GM23338 (cell line): ENCODE measurements around the gene RASL11B.

Experiments used
- CREB1 ChIP-seq: fragments of 250-450 bp; sonication (Bioruptor Pico); IDR thresholded peaks from 2 replicates; pipeline ENCODE4 v1.5.0; 2020; ENCODE audit warnings: low read depth, mild to moderate bottlenecking, moderate library complexity
- CTCF ChIP-seq, 2 experiments: fragments of 200-600 bp in 1 of 2; sonication (generic) in 1 of 2; conservative IDR thresholded peaks; 2 replicates each; pipeline versions ENCODE4 v1.5.1 to v1.6.1; 2016 to 2017; ENCODE audit warnings: antibody characterized with exemption in 2 of 2, low read depth in 2 of 2, mild to moderate bottlenecking in 2 of 2, moderate library complexity in 1 of 2
- EZH2 ChIP-seq: fragments of 200-600 bp; sonication (generic); IDR thresholded peaks from one replicate; pipeline ENCODE4 v1.8.0; 2017; ENCODE audit warnings: antibody characterized with exemption, mild to moderate bottlenecking, low read depth; ENCODE audit not compliant: unreplicated experiment
- EZH2phosphoT487 ChIP-seq: fragments of 200-600 bp; sonication (generic); IDR thresholded peaks from one replicate; pipeline ENCODE4 v1.8.1; 2018; ENCODE audit warnings: antibody characterized with exemption; ENCODE audit not compliant: unreplicated experiment
- JUNB ChIP-seq: IDR thresholded peaks from one replicate; pipeline ENCODE4 v1.6.1; 2016; ENCODE audit warnings: antibody characterized with exemption; ENCODE audit not compliant: unreplicated experiment
- NANOG ChIP-seq: IDR thresholded peaks from 2 replicates; pipeline ENCODE4 v1.6.1; 2016; ENCODE audit warnings: antibody characterized with exemption, borderline replicate concordance
- POLR2AphosphoS5 ChIP-seq: IDR thresholded peaks from 2 replicates; pipeline ENCODE4 v1.6.1; 2016; ENCODE audit warnings: antibody characterized with exemption, low read depth
- STAT1 ChIP-seq: IDR thresholded peaks from one replicate; pipeline ENCODE4 v1.6.1; 2016; ENCODE audit warnings: antibody characterized with exemption; ENCODE audit not compliant: unreplicated experiment
- ZNF114 ChIP-seq: fragments of 250-450 bp; sonication (Bioruptor Pico); IDR thresholded peaks from 2 replicates; pipeline ENCODE4 v1.5.0; 2020; ENCODE audit warnings: mild to moderate bottlenecking, moderate library complexity
- ZNF331 ChIP-seq: fragments of 250-450 bp; sonication (Bioruptor Pico); IDR thresholded peaks from 2 replicates; pipeline ENCODE4 v1.5.0; 2020; ENCODE audit warnings: low read depth, mild to moderate bottlenecking, moderate library complexity
- ZNF462 ChIP-seq: fragments of 250-450 bp; sonication (Bioruptor Pico); IDR thresholded peaks from 2 replicates; pipeline ENCODE4 v1.5.0; 2020; ENCODE audit warnings: mild to moderate bottlenecking, moderate library complexity
- TF ChIP-seq, protein P1 (sequence below): IDR thresholded peaks from one replicate; pipeline ENCODE4 v1.6.1; 2018; ENCODE audit warnings: antibody characterized with exemption; ENCODE audit not compliant: unreplicated experiment
- TF ChIP-seq, protein P2 (sequence below): IDR thresholded peaks from 2 replicates; pipeline ENCODE4 v1.6.1; 2016; ENCODE audit warnings: antibody characterized with exemption

GRCh38 chr4:52843351-52843750 is 18.8 kb upstream of the RASL11B start:
- TF ChIP-seq CTCF (conservative IDR thresholded peaks at IDR 0.05; ENCODE audit: low read depth in 2 of 2), result no peak
- no peak for TF ChIP-seq EZH2
- TF ChIP-seq POLR2AphosphoS5, result no peak
- TF ChIP-seq EZH2phosphoT487, result no peak
- TF ChIP-seq JUNB, result no peak
- TF ChIP-seq, protein P1, sequence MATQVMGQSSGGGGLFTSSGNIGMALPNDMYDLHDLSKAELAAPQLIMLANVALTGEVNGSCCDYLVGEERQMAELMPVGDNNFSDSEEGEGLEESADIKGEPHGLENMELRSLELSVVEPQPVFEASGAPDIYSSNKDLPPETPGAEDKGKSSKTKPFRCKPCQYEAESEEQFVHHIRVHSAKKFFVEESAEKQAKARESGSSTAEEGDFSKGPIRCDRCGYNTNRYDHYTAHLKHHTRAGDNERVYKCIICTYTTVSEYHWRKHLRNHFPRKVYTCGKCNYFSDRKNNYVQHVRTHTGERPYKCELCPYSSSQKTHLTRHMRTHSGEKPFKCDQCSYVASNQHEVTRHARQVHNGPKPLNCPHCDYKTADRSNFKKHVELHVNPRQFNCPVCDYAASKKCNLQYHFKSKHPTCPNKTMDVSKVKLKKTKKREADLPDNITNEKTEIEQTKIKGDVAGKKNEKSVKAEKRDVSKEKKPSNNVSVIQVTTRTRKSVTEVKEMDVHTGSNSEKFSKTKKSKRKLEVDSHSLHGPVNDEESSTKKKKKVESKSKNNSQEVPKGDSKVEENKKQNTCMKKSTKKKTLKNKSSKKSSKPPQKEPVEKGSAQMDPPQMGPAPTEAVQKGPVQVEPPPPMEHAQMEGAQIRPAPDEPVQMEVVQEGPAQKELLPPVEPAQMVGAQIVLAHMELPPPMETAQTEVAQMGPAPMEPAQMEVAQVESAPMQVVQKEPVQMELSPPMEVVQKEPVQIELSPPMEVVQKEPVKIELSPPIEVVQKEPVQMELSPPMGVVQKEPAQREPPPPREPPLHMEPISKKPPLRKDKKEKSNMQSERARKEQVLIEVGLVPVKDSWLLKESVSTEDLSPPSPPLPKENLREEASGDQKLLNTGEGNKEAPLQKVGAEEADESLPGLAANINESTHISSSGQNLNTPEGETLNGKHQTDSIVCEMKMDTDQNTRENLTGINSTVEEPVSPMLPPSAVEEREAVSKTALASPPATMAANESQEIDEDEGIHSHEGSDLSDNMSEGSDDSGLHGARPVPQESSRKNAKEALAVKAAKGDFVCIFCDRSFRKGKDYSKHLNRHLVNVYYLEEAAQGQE, result no peak
- no peak for TF ChIP-seq STAT1
- TF ChIP-seq CREB1 (CRISPR knock-in tag), result no peak
- no peak for TF ChIP-seq NANOG
- TF ChIP-seq, protein P2, sequence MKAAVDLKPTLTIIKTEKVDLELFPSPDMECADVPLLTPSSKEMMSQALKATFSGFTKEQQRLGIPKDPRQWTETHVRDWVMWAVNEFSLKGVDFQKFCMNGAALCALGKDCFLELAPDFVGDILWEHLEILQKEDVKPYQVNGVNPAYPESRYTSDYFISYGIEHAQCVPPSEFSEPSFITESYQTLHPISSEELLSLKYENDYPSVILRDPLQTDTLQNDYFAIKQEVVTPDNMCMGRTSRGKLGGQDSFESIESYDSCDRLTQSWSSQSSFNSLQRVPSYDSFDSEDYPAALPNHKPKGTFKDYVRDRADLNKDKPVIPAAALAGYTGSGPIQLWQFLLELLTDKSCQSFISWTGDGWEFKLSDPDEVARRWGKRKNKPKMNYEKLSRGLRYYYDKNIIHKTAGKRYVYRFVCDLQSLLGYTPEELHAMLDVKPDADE, result no peak
- TF ChIP-seq ZNF331, result no peak
- no peak for TF ChIP-seq ZNF114
- TF ChIP-seq ZNF462 (CRISPR knock-in tag), result no peak
